GM12892 (cell line): ENCODE data around the gene ESRRG.

Source experiments
- POLR2A ChIP-seq: IDR thresholded peaks from 2 replicates; pipeline ENCODE4 v1.6.1; 2011; ENCODE audit warnings: low read depth, low read length, control low read depth
- POLR2AphosphoS5 ChIP-seq: IDR thresholded peaks from 2 replicates; pipeline ENCODE4 v1.6.1; 2011; ENCODE audit warnings: low read depth, low read length, control low read depth
- TAF1 ChIP-seq: IDR thresholded peaks from 2 replicates; pipeline ENCODE4 v1.6.1; 2011; ENCODE audit warnings: low read depth, mild to moderate bottlenecking, control low read depth, low read length, borderline replicate concordance

DNA sequence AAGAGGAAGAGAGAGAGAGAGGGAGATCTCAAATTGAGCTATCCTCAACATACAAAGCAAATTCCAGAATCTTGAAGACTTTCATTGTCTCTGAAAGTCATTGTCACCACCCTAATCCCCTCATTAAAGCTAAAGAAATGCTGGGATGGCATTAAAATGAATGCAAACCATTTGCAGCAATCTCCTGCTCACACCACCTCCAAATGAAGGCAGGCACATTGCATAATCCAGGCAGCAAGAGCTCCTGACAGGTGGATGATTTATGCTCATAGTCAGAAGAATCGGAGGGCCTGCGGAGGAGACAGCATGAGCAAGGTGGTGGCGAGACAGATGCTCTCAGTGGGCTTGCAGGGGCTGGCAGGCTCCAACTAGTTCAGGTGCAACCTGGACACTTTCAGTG, 90.2 kb downstream of the ESRRG start:
- no peak for TF ChIP-seq TAF1
- TF ChIP-seq POLR2A, result no peak
- no peak for TF ChIP-seq POLR2AphosphoS5
